ENCODE data around the gene PCGF3. TPM values are rescaled to one million over a fixed set of nuclear protein-coding genes. Genes with fewer than 3 reads are reported as not detected.
"Not testable (repeated sequence)": the region's sequence is repeated elsewhere in the genome, so short reads cannot be mapped to it uniquely, and the experiment has no call there.

Gene PCGF3
- total RNA-seq, 1 donor from 2014 or later, result 23.0 TPM

DNA sequence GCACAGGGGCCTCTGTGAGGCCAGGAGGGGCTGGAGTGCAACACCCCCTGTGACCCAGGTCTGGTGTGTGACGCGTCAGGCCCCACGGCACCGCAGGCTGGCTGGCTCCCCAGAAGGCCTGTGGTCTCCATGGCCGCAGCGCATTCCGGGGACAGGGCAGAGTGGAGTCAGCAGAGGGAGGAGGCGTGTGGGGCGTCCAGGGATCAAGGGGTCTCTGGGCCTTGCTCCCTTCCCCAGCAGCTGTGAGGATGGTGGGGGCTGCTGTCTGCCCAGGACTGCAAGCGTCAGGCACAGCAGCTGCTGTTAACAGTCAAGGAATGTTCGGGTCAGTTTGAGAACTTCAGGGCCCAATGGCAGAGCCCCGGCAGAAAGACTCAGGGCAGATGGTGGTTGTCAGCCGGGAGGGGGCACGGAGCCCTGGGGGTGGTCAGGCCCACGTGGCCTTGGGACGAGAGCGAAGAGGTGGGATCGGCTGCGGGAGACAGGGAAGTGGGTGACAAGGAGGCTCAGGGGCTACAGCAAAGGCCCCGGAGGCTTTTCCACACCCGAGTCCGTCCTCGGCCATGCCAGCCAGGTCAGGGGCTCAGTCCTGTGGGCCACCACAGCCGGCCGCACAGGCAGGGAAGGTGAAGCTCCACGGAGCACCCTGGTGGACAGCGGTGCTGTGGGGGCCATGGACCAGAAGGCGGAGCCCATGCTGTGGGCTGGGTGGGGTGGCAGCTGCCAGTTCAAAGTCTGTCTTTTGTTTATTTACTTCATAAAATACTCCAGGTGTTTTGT lies 18.3 kb downstream of the PCGF3 start:
- no peaks in the 10 kb centered on the region for H3K36me3 ChIP-seq (ENCODE audit: control insufficient read depth in 3 of 3, insufficient read depth in 3 of 3, low read length in 3 of 3)
- H3K4me3 ChIP-seq (ENCODE audit: low read length in 3 of 3), result no peak overlapping the region
- no peak overlapping the region for H3K27ac ChIP-seq (ENCODE audit: low read depth, low read length)
- peaks cover 9 to 20% (median 12%) of the 10 kb centered on the region in 3 donors for H3K4me1 ChIP-seq (ENCODE audit: control insufficient read depth in 3 of 3, insufficient read depth in 3 of 3, low read length in 3 of 3)
- no peaks in the 10 kb centered on the region for H3K9me3 ChIP-seq (ENCODE audit: control insufficient read depth in 3 of 3, low read length in 3 of 3)
- no peak overlapping the region for H3K9ac ChIP-seq (ENCODE audit: low read depth in 1 of 3, low read length in 3 of 3)
- no peaks in the 10 kb centered on the region for H3K27me3 ChIP-seq (ENCODE audit: control insufficient read depth in 3 of 3, insufficient read depth in 3 of 3, low read length in 3 of 3)

DNA sequence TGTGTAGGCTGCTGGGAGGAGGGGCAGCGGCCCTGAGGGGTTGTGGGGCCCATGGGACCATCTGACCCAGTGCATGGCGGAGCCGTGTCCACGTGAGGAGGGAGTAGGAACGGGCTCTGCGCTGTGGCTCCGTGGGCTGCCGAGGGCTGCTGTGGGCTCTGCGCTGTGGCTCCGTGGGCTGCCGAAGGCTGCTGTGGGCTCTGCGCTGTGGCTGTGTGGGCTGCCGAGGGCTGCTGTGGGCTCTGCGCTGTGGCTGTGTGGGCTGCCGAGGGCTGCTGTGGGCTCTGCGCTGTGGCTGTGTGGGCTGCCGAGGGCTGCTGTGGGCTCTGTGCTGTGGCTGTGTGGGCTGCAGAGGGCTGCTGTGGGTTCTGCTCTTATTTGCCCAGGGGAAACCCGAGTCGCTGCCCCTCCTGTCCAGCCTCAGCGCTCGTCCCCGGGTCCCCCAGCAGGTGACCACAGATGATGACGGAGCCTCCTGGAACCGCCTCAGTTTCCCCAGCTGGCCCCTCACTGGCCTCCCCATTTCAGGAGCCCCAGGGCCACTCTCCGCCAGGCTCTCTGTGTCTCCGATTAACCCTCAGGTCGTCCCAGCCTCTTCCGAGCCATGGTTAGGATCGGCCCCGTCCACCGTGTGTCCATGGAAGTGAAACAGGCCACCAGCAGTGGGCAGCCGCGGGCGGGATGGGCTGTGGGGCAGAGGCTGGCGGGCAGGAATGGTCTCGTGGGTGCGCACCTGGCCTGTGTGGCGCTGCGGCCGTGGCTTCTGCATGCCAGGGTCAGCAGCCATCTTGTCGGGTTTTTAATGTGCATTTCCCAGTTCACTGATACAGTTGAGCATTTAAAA lies 20.0 kb downstream of the PCGF3 start:
- Histone ChIP-seq H3K4me1 (ENCODE audit: control insufficient read depth in 3 of 3, insufficient read depth in 3 of 3, low read length in 3 of 3) (peaks cover 9 to 20% (median 12%) of the 10 kb centered on the region in 3 donors), H3K27ac (ENCODE audit: low read depth, low read length) (peak overlapping the region; percentile 40), H3K9me3 (ENCODE audit: control insufficient read depth in 3 of 3, low read length in 3 of 3) (no peaks in the 10 kb centered on the region), H3K9ac (ENCODE audit: low read depth in 1 of 3, low read length in 3 of 3) (peak overlapping the region in 1 of 3 donors; percentile 50), H3K36me3 (ENCODE audit: control insufficient read depth in 3 of 3, insufficient read depth in 3 of 3, low read length in 3 of 3) (peaks cover 2 to 3% (median 3%) of the 10 kb centered on the region in 3 donors), H3K27me3 (ENCODE audit: control insufficient read depth in 3 of 3, insufficient read depth in 3 of 3, low read length in 3 of 3) (no peaks in the 10 kb centered on the region), H3K4me3 (ENCODE audit: low read length in 3 of 3) (no peak overlapping the region)

DNA sequence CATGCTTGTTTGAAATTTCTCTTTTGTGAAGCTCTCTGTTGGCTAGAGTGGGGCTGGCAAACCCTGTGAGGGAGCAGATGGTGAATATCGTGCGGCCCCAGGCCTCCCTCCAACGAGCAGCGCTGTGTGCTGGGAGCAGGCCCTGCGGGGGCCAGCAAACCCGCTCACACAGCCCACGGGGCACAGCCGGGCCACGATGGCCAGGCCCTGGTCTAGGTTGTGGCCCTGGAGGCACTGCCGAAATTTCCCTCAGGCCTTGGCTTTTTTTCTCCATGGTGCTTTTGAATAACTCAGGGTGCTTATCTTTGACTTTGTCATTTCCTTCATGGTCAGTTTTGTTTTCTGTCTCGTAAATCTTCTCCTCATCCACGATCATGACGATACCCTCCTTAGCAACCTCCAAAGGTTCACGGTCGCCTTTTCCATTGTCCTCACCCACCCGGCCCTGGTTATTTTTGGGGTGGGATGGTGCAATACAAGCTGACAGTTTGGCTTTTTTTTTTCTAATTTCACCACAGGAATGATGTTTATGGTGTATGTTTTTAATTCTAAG lies 20.7 kb downstream of the PCGF3 start:
- Histone ChIP-seq H3K27me3 (ENCODE audit: control insufficient read depth in 3 of 3, insufficient read depth in 3 of 3, low read length in 3 of 3) (no peaks in the 10 kb centered on the region), H3K36me3 (ENCODE audit: control insufficient read depth in 3 of 3, insufficient read depth in 3 of 3, low read length in 3 of 3) (peaks cover 9 to 10% (median 9%) of the 10 kb centered on the region in 3 donors), H3K4me1 (ENCODE audit: control insufficient read depth in 3 of 3, insufficient read depth in 3 of 3, low read length in 3 of 3) (peaks cover 9 to 15% (median 9%) of the 10 kb centered on the region in 3 donors), H3K9ac (ENCODE audit: low read depth in 1 of 3, low read length in 3 of 3) (peak overlapping the region in 2 of 3 donors; percentile 23 to 50), H3K4me3 (ENCODE audit: low read length in 3 of 3) (no peak overlapping the region), H3K9me3 (ENCODE audit: control insufficient read depth in 3 of 3, low read length in 3 of 3) (no peaks in the 10 kb centered on the region), H3K27ac (ENCODE audit: low read depth, low read length) (peak overlapping the region; percentile 40)

DNA sequence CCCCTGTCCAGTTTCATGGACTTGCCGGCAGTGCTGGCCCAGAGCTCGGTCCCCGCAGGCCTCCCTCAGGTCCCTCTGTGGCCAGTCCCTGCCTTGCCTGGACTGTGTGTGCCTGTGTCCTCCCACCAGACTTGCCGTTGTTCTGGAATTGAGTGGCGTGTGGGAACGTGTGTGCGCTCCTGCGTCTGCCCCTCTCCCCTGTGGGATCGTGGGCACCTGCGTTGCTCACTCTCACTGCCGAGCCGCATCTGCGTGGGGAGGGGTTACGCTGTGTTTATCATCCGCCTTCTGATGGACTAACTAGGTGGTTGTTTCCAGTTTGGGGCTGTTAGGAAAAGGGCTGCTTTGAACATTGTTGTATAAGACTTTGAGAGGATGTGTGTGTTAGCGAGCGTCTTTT lies 21.2 kb downstream of the PCGF3 start:
- no peaks in the 10 kb centered on the region for H3K9me3 ChIP-seq (ENCODE audit: control insufficient read depth in 3 of 3, low read length in 3 of 3)
- H3K36me3 ChIP-seq (ENCODE audit: control insufficient read depth in 3 of 3, insufficient read depth in 3 of 3, low read length in 3 of 3), result peaks cover 9 to 11% (median 9%) of the 10 kb centered on the region in 3 donors
- peaks cover 9 to 13% (median 9%) of the 10 kb centered on the region in 3 donors for H3K4me1 ChIP-seq (ENCODE audit: control insufficient read depth in 3 of 3, insufficient read depth in 3 of 3, low read length in 3 of 3)
- no peak overlapping the region for H3K27ac ChIP-seq (ENCODE audit: low read depth, low read length)
- H3K4me3 ChIP-seq (ENCODE audit: low read length in 3 of 3), result no peak overlapping the region
- H3K9ac ChIP-seq (ENCODE audit: low read depth in 1 of 3, low read length in 3 of 3), result peak overlapping the region in 2 of 3 donors; percentile 16 to 23
- no peaks in the 10 kb centered on the region for H3K27me3 ChIP-seq (ENCODE audit: control insufficient read depth in 3 of 3, insufficient read depth in 3 of 3, low read length in 3 of 3)

DNA sequence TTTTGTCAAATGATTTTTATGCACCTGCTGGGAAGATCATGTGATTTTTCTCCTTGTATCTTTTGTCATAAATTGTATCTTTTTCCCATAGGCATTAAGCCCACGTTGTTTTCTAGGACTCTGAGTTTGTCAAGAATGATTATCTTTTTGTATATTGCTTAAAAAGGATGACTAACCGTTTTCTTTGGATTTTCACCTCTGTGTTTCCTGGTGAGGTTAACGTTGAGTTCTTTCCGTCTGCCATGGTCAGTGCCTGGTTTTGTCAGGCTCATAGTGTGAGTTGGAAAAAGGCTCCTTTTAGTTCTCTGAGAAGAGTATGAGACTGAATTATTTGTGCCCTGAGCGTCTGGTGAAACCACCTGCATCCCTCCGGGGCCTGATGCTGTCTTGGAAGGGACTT lies 21.9 kb downstream of the PCGF3 start:
- Histone ChIP-seq H3K9me3 (ENCODE audit: control insufficient read depth in 3 of 3, low read length in 3 of 3) (no peaks in the 10 kb centered on the region), H3K36me3 (ENCODE audit: control insufficient read depth in 3 of 3, insufficient read depth in 3 of 3, low read length in 3 of 3) (peaks cover 12 to 13% (median 12%) of the 10 kb centered on the region in 3 donors), H3K27ac (ENCODE audit: low read depth, low read length) (no peak overlapping the region), H3K4me1 (ENCODE audit: control insufficient read depth in 3 of 3, insufficient read depth in 3 of 3, low read length in 3 of 3) (peaks cover 9 to 13% (median 9%) of the 10 kb centered on the region in 3 donors), H3K9ac (ENCODE audit: low read depth in 1 of 3, low read length in 3 of 3) (no peak overlapping the region), H3K4me3 (ENCODE audit: low read length in 3 of 3) (no peak overlapping the region), H3K27me3 (ENCODE audit: control insufficient read depth in 3 of 3, insufficient read depth in 3 of 3, low read length in 3 of 3) (no peaks in the 10 kb centered on the region)

DNA sequence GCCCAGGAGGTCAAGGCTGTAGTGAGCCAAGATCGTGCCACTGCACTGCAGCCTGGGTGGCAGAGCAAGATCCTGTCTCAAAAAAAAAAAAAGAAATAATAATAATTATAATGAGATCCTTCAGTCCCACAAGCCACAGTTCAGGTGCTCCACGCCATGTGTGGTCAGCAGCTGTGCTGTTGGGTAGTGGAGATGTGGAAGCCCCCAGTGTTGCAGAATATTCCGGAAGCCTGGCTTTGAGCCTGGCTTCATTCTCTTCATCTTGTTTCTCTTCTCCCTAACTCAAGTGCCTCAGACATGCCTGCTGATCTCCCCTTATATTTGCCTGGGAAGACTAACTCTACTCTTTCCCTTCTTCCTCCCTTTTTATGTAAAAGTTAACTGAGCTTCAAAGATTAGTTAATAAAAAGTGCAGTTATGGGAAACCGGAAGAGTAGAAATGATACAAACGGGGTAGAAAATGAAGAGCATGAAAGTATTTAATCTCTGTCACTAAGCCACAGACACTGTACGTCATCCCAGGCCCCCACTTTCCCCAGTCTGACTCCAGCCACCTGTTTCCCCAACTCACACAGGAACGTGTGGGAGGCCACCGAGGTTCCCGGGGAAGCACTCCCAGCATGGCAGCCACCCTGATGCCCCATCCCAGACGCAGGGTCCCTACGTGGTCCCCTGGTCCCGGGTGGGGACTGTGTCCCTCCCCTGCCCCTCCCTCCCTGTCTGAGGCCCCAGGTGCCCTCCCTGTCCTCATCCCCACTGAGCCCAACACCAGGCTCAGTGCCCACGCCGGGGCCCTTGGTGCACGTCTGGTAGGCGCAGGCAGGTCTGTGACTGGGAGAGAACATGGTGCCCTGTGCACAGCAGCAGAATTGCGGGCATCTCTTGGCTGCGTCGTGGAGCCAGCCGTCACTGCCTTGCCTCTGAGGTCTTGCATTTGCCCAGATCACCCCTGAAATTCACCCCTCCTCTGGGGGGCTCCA lies 24.0 kb downstream of the PCGF3 start:
- Histone ChIP-seq H3K4me3 (ENCODE audit: low read length in 3 of 3) (no peak overlapping the region), H3K4me1 (ENCODE audit: control insufficient read depth in 3 of 3, insufficient read depth in 3 of 3, low read length in 3 of 3) (peaks cover 6 to 13% (median 9%) of the 10 kb centered on the region in 3 donors), H3K27me3 (ENCODE audit: control insufficient read depth in 3 of 3, insufficient read depth in 3 of 3, low read length in 3 of 3) (no peaks in the 10 kb centered on the region), H3K36me3 (ENCODE audit: control insufficient read depth in 3 of 3, insufficient read depth in 3 of 3, low read length in 3 of 3) (peaks cover 29 to 32% (median 30%) of the 10 kb centered on the region in 3 donors), H3K9ac (ENCODE audit: low read depth in 1 of 3, low read length in 3 of 3) (no peak overlapping the region), H3K27ac (ENCODE audit: low read depth, low read length) (no peak overlapping the region), H3K9me3 (ENCODE audit: control insufficient read depth in 3 of 3, low read length in 3 of 3) (no peaks in the 10 kb centered on the region)

DNA sequence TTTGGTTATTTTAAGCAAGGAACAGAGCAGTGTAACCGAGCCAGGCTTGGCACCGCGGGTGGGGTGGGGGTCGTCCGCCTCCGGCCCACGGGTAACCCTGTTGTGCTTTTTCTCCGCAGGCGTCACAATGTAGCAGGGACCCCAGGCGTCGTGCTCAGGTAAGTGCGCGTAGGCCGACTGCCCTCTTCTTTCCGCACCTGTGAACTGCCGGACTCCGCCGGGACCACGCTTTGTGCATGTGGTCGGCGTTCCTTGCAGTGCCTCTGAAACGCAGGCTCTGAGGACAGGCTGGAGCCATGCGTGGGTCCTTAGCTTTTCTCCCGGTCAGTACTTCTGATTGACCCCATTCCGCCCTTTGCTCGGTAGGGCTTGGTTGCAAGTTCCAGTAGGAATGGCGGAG lies 24.9 kb downstream of the PCGF3 start:
- H3K27me3 ChIP-seq (ENCODE audit: control insufficient read depth in 3 of 3, insufficient read depth in 3 of 3, low read length in 3 of 3), result no peaks in the 10 kb centered on the region
- H3K9me3 ChIP-seq (ENCODE audit: control insufficient read depth in 3 of 3, low read length in 3 of 3), result no peaks in the 10 kb centered on the region
- H3K4me1 ChIP-seq (ENCODE audit: control insufficient read depth in 3 of 3, insufficient read depth in 3 of 3, low read length in 3 of 3), result peaks cover 6 to 13% (median 9%) of the 10 kb centered on the region in 3 donors
- H3K27ac ChIP-seq (ENCODE audit: low read depth, low read length), result no peak overlapping the region
- H3K36me3 ChIP-seq (ENCODE audit: control insufficient read depth in 3 of 3, insufficient read depth in 3 of 3, low read length in 3 of 3), result peaks cover 37 to 41% (median 38%) of the 10 kb centered on the region in 3 donors
- no peak overlapping the region for H3K9ac ChIP-seq (ENCODE audit: low read depth in 1 of 3, low read length in 3 of 3)
- H3K4me3 ChIP-seq (ENCODE audit: low read length in 3 of 3), result no peak overlapping the region

DNA sequence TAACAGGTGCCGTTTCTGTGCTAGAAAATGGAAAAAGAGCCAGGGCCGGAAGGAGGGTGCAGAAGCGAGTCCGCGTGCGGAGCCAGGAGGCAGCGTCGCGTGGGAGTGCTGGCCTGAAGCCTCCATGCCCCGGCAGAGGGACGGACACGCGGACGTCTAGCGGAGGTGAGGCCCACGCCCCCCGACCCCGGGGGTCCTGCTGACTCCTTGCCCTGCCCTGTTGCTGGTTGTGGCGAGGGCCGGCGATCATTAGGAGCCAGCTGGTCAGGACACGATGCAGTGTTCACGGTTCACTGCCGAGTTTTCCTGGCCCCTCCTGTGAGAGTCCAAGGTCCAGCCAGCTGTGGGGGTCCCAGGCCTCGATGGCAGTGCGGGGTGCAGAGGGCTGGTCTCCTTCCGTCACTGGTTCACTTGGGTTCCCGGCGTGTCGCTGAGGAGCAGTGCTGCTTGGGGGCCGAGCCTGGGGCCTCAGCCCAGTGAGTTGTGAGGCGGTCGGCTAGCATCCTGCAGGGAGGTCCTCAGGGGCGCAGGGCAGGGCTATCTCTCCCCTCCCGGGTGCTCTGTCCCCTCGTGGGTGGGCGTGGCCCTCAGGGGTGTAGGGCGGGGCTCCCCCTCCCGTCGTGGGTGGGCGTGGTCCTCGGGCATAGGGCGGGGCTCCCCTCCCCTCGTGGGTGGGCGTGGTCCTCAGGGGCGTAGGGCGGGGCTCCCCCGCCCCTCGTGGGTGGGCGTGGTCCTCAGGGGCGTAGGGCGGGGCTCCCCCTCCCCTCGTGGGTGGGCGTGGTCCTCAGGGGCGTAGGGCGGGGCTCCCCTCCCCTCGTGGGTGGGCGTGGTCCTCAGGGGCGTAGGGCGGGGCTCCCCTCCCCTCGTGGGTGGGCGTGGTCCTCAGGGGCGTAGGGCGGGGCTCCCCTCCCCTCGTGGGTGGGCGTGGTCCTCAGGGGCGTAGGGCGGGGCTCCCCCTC lies 25.6 kb downstream of the PCGF3 start:
- H3K27ac ChIP-seq (ENCODE audit: low read depth, low read length); H3K4me3 ChIP-seq (ENCODE audit: low read length in 3 of 3); H3K4me1 ChIP-seq (ENCODE audit: control insufficient read depth in 3 of 3, insufficient read depth in 3 of 3, low read length in 3 of 3); H3K9me3 ChIP-seq (ENCODE audit: control insufficient read depth in 3 of 3, low read length in 3 of 3); H3K9ac ChIP-seq (ENCODE audit: low read depth in 1 of 3, low read length in 3 of 3); H3K27me3 ChIP-seq (ENCODE audit: control insufficient read depth in 3 of 3, insufficient read depth in 3 of 3, low read length in 3 of 3): not testable (repeated sequence)
- H3K36me3 ChIP-seq (ENCODE audit: control insufficient read depth in 3 of 3, insufficient read depth in 3 of 3, low read length in 3 of 3), result peaks cover 40 to 45% (median 40%) of the 10 kb centered on the region in 3 donors
